SH-SY5Y (cell line): ENCODE results near the gene TLE3.

Experiments
- GATA2 ChIP-seq: IDR thresholded peaks from 2 replicates; pipeline ENCODE4 v1.6.1; 2011; ENCODE audit warnings: mild to moderate bottlenecking, low read depth, low read length
- GATA3 ChIP-seq: IDR thresholded peaks from 2 replicates; pipeline ENCODE4 v1.6.1; 2011; ENCODE audit warnings: low read depth, mild to moderate bottlenecking, low read length, moderate library complexity

DNA sequence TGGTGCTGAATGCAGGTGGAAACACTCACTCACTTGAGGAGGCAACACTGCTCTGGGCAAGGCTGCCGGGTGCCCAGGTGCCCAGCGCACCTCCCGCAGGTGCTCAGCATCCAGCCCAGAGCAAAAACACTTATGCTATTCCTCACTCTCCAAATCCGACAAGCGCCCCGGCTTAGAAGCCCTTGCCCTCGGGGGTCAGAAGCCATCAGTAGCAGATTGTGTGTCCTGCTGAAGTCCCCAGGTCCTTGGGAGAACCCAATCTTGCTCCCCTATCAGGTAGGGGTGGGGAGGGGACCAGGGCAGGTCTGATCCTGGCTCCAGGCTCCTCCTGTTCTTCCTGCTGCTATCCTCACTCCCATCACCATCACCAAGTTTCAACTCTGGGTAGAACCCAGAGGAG, 46.7 kb downstream of the TLE3 start:
- TF ChIP-seq GATA2 = no peak
- TF ChIP-seq GATA3 = no peak
